T1000 (cell line): ENCODE results near the gene CEACAM21.

ENCODE experiments used
- DNase-seq: peaks from one replicate; lab custom pipeline; 2025; ENCODE audit warnings: mixed read lengths; lab: John Stamatoyannopoulos, UW

CEACAM21 gene

GRCh38 chr19:41619018-41619556, 43.1 kb downstream of the CEACAM21 start:
- no peak for DNase-seq

GRCh38 chr19:41620171-41620570, 44.2 kb downstream of the CEACAM21 start:
- no peak for DNase-seq

GRCh38 chr19:41621226-41621625, 45.3 kb downstream of the CEACAM21 start:
- no peak for DNase-seq

GRCh38 chr19:41621654-41622053, 45.7 kb downstream of the CEACAM21 start:
- DNase-seq, result no peak

- DNase-seq, result no peak
These were observed 47.4 kb downstream of the CEACAM21 start for GRCh38 chr19:41623360-41623759.

GRCh38 chr19:41624515-41624914, 48.5 kb downstream of the CEACAM21 start:
- DNase-seq, result no peak

GRCh38 chr19:41624937-41625336, 49.0 kb downstream of the CEACAM21 start:
- DNase-seq, result no peak

- no peak for DNase-seq
These were observed 50.3 kb downstream of the CEACAM21 start for GRCh38 chr19:41626278-41626677.

- DNase-seq, result no peak
These were observed 50.9 kb downstream of the CEACAM21 start, which contains the start of gene CEACAM4 for GRCh38 chr19:41626877-41627276. CEACAM4 (minus strand) TSS chr19:41627074; CDS start chr19:41626963, 111 bp downstream.

GRCh38 chr19:41627966-41628675, 52.2 kb downstream of the CEACAM21 start:
- no peak for DNase-seq
